ENCODE results near the gene ERFL. TPM values are rescaled to one million over a fixed set of nuclear protein-coding genes. Genes with fewer than 3 reads are reported as not detected.

ERFL gene
- total RNA-seq, 1 donor from 2014 or later = not detected

DNA sequence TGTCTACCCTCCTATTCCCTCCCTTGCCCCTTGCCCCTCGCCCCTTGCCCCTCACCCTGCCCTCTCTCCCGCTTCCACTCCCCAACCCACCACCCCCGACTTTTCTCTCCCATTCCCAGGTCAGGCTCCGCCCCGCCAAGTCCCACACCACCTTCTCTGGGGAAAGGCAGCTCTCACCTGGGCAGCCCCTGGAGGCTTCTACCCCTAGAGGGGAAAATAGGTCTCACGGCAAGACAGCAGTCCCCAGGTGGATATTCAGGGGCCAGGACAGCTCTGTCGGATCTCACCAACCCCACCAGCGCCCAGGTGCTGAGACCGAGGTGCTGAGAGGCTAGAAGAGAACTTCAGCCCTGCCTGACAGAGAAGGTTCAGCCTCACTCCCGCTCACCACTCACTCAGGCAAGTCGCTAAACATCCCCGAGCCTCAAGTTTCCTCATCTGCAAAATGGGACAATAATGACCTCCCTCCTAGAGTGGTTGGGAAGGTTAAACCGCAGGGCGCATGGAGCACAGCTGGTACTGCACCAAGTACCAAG is 1.4 kb upstream of the ERFL start:
- intact Hi-C loops (cut with DNase I) = no loop called here
- no peak for DNase-seq
- no peak for ATAC-seq (ENCODE audit: poor library complexity)

DNA sequence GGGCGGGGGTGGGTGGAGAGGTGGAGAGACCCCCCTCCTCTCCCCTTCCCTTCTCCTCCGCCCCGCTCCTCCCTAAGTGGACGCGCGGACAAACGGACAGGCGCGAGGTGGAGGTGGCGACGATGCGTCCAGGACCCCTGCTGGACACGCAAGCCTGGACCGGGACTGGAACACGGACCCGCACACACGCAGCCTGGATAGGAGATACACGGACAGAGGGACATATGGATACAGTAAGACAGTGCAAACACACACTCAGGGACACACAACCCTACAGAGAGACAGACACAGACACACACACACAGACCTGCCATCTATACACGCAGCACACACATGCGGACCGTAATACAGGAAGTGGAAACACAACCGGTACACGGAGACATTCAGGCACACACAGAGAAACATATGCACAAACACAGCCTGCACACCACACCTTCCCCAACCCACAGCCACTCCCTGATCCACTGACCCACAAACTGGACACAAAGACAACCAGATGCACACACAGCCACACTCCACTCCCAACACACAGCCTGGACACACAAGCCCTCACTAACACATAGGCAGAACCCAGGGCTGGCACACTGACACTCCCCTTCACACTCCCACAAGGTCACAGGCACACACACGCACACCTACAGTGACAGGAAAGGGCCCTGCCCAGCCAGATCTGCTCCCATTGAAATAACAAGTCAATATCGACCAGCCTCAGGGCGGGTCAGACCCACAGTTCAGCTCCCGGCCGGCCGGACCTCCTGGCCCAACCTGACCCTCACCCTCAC is 696 bp upstream of the ERFL start:
- intact Hi-C loops (cut with DNase I) = no loop called here
- ATAC-seq (ENCODE audit: poor library complexity) = no peak
- DNase-seq = no peak

DNA sequence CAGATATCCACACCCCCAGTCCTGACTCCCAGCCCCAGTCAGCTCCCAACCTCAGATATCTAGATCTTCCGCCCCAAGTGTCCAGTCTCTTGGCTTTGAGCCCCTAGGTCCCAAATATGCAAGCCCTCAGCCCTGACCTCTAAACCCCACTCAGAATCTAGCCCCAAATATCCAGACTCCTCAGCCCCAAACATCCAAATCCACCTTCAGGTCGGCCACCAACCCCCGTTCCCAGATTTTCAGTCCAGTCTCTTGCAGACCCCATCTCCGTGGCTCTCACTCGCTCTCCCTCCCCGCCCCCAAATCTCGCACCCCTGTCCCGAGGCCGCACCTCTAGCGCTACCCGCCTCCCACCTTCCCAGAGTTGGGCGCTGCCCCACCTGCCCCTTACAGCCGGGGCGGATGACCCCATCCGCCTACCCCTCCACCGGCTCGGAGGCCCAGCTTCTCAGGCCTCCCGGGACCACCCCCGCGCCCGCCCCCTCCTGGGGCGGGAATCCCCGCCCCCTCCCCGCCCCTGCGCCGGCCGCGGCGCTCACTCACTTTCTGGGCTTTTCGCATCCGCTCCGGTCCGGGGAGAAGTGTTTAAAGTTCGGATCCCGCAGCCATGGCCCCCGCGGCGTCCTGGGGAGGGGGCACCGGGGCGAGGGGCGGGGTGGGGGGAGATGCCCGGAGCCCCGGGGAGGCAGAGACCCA is 604 bp downstream of the ERFL start:
- ATAC-seq (ENCODE audit: poor library complexity) (peak; percentile 8), DNase-seq (no peak)
- intact Hi-C loops (cut with DNase I) = no loop called here

- intact Hi-C loops (cut with DNase I) = no loop called here
- no peak for ATAC-seq (ENCODE audit: poor library complexity)
- no peak for DNase-seq
These were observed 1.3 kb downstream of the ERFL start for GRCh38 chr19:41926763-41927496.

DNA sequence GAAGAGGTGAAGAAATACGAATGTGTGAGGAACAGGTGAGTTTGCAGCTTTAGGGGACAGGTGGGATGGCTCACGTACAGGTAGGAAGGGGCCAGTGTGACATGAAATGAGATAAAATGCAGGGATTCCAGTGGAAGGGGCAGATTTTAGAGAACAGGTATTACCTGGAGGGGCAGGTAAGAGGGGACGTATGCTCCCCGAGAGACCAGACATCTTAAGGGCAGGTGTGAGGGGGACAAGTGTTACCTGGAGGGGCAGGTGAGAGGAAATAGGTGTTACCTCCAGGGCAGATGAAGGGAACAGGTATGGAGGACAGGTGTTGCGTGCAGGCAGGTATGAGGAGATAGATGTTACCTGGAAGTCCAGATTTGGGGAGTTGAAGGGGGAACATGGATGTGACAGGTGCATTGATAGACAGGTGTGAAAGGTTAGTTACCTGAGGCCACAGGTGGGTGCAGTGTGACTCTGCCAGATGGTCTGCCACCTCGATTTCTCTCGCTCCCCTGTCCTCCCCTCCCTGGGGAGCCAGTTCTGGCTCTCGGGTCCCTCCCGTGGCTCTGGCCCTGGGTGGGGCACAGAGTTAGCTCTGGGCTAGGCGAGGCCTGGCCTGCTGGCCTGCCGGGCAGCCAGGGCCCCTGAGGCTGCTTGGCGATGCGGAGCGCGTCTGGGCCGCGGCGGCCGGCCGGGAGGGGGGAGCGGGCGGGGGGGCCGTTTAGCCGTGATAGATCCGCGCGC is 2.1 kb downstream of the ERFL start:
- ATAC-seq (ENCODE audit: poor library complexity) = no peak
- no peak for DNase-seq
- intact Hi-C loops (cut with DNase I) = no loop called here

GRCh38 chr19:41925208-41926003 is 2.8 kb downstream of the ERFL start:
- DNase-seq (no peak), ATAC-seq (ENCODE audit: poor library complexity) (no peak)
- intact Hi-C loops (cut with DNase I) = no loop called here

DNA sequence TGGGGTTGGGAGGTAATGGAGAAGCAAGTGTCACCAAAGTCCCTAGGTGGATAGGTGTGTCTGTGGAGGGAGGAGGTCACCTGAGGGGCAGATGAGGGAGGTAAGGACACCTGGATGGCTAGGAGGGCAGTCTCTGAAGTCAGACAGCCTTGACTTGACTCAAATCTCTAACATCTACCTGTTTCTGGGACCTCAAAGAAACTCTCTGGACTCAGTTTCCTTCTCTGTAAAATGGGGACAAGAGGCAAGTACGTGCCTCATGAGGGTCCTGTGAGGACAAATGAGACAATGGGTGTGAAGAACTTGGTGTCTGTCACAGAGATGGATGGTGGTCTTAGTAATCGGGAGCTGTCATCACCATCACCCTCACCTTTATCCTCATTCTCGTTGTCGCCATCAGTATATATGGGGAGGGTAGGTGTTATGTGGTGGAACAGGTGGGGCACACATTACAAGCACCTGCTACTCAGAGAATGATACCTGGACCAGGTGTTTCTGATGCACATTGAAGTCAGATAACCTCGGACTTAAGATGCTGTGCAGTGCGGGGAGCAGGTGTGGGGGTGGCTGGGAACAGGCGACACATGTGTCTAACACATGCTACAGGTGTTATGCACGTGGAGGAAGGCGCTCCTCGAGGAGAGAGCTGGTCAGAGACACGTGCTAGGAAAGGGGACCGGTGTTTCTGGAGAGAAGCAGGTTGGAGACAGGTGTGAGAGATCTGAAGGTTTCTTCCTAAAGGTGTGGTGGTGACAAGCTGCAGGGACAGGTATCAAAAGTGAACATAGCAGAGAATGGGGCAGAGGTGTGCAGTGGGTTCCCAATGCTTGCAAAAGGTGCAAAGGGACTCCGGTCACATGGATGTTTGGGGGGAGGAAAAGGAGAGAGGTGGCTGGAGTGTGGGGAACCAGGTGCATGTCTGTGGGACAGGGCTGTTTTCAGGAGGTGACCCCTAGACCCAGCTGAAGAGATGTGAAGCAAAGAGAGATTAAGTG is 3.8 kb downstream of the ERFL start:
- ATAC-seq (ENCODE audit: poor library complexity) (no peak), DNase-seq (no peak)

DNA sequence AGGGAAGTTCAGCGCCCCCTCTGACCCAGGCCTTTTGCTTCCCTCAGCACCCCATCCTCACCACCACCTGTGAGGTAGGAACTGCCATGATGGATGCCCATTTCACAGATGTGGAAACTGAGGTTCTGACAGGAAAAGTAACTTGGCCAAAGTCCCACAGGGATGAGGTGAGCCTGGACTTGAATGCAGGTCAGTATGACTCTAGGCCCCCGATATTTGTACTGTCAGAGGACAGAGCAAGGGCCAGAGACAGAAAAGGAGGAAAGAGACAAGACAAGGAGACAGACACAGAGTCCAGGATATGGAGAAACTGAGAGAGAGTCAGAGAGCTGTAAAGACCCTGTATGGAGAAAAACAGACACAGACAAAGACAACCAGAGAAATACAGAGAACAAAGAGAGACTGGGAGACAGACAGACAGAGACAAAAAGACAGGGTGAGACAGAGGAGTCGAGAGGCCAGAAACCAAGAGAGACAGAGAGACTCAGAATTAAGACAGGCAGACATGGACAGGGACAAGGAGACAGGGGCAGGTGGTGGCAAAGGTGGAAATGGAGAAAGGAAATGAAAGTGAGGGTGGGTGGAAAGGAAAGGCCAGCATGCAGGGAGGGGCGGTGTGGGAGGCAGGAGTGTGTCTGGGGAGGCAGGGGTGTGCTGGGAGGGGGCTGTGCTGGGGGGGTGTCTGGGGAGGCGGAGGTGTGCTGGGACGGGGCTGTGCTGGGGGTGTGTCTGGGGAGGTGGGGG is 5.0 kb downstream of the ERFL start:
- ATAC-seq (ENCODE audit: poor library complexity) = no peak
- intact Hi-C loops (cut with DNase I) = no loop called here

More for the DNA sequence above, 3.8 kb downstream of the ERFL start:
- intact Hi-C loops (cut with DNase I) = no loop called here

GRCh38 chr19:41922585-41922984 is 5.7 kb downstream of the ERFL start:
- DNase-seq = no peak
- intact Hi-C loops (cut with DNase I) = no loop called here

More for the DNA sequence above, 5.0 kb downstream of the ERFL start:
- DNase-seq = no peak

DNA sequence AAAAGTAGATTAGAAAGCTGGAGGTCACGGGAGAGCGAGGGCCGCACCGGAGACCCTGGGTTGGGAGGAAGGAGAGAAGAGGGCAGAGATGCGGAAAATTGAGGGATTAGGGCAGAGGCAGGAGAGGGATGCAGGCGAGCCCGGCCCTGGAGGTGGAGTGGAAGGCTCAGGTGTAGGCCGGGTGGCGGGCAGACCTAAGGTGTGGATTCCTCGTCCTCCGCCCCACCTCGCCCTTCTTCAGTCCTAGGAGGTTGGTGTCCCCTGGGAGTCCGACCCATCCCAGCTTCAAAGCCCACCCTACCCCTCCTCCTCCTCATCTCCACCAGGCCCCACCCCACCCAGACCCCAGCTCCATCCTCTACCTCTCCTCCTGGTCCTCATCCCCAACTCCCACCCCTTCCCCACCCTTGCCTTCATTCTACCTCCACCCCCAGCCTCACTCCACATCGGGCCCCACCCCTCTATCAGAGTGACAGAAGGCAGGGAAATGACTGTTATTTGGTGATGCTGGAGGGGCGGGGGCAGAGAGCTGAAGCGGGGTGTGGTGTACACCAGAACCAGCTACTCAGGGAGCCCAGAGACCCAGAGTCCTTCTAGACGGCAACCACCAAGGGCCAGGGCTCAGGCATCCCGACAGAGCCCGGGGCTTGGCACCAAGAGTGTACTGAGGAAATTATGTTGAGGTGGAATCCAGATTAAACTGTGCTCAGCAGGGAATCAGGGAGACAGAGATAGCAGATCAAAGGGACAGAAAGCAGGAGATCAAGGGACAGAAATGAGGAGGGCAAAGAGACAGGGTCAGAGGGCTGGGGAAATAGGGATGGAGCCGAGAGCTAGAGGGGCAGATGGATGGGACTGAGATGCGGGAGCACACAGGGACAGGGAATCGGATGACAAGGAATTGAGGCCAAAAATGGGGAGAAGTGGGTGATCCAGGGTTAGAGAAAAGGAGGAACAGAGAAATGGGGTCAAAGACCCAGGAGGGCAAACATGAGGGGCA is 6.4 kb downstream of the ERFL start:
- DNase-seq = no peak
- intact Hi-C loops (cut with DNase I) = no loop called here
- ATAC-seq (ENCODE audit: poor library complexity) = no peak

More at GRCh38 chr19:41922585-41922984, 5.7 kb downstream of the ERFL start:
- no peak for ATAC-seq (ENCODE audit: poor library complexity)

- DNase-seq (no peak), ATAC-seq (ENCODE audit: poor library complexity) (no peak)
- intact Hi-C loops (cut with DNase I) = no loop called here
These were observed 7.2 kb downstream of the ERFL start for GRCh38 chr19:41920882-41921576.

DNA sequence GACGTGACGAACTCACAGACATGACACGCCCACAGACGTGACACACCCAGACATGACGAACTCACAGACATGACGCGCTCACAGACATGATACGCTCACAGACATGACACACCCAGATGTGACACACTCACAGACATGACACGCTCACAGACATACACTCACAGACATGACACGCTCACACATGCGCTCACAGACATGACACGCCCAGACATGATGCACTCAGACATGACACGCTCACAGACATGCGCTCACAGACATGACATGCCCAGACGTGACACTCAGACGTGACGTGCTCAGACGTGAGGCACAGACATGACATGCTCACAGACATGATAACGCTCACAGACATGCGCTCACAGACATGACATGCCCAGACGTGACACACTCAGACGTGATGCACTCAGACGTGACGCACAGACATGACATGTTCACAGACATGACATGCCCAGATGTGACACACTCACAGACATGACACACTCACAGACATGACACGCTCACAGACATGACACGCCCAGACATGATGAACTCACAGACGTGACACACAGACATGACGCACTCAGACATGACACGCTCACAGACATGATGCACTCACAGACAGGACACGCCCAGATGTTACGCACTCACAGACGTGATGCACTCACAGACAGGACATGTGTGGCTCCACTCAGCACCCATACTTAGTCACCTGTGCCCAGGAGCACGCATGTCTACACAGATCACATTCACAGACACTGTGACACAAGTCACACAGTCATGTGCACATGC is 8.1 kb downstream of the ERFL start:
- no peak for DNase-seq
- no peak for ATAC-seq (ENCODE audit: poor library complexity)
- intact Hi-C loops (cut with DNase I) = no loop called here

- DNase-seq (no peak), ATAC-seq (ENCODE audit: poor library complexity) (no peak)
These were observed 9.5 kb downstream of the ERFL start for GRCh38 chr19:41918653-41919244.

More at GRCh38 chr19:41918653-41919244, 9.5 kb downstream of the ERFL start:
- intact Hi-C loops (cut with DNase I) = no loop called here
